Stimulated activated CD8-positive, alpha-beta memory T cell treated with anti-CD3 and anti-CD28 coated beads, Interleukin-4, amount 100 ng/mL, for 1 hour (primary cell): ENCODE data around the gene RASD1.

ENCODE experiments used
- DNase-seq, 2 donors: peaks; one replicate each; pipeline ENCODE4 v3.0.0-alpha.2; 2020; ENCODE audit warnings: low read depth in 2 of 2, low spot score in 1 of 2

The RASD1 gene

DNA sequence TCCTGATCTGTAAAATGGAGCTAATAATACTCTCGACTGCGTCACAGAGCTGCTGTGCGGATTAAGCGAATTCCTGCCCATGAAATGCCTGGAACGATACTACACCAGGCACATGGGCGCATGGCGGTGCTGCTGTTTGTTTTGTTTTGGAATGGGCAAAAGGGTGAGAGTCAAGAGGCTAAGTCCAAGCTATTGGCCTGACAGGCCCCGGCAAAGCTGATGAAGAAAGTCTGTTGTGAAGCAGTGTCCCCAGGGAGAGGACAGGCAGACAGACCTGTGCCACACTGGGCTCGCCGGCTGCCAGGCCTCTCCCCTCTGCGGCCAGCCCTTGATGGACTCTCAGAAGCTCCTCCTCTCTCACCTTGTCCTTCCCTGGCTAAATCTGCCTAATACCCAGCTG is 31.3 kb upstream of the RASD1 start:
- DNase-seq = no peak

DNA sequence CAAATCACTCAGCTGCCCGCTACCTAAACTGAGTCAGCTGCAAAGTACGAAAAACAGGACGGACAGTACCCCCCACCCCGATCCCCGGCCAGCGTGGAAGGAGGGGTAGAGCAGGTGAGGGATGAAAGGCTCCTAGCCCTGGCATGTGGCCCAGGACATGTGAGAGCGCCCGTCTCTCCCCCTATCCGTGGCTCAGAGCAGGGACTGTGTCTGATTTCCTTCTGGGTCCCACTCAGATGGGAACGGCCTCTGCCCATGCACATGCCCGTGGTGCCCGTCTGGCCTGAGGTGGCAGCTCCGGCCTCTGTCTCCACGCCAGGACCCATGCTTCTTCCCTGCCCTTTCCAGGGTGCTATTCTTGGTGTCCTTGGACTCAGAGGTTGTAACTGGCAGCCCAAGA is 30.2 kb upstream of the RASD1 start:
- no peak for DNase-seq

DNA sequence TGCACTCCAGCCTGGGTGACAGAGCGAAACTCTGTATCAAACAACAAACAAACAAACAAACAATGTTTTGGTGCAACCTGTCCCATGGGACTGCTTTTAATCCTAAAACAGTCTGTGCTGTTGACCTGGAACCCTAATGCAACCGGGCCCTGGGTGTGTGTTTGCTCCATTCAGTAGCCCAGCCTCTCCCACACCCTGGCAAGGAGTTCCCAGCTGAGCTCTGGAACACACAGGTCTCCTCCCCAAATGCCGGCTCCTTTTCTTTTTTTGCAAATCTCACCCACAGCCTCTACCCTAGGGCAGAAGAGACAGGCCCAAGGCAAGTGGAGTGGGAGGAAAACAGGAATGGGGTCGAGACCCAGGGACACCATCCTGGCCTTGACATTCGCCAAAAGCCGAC is 29.8 kb upstream of the RASD1 start:
- no peak for DNase-seq

DNA sequence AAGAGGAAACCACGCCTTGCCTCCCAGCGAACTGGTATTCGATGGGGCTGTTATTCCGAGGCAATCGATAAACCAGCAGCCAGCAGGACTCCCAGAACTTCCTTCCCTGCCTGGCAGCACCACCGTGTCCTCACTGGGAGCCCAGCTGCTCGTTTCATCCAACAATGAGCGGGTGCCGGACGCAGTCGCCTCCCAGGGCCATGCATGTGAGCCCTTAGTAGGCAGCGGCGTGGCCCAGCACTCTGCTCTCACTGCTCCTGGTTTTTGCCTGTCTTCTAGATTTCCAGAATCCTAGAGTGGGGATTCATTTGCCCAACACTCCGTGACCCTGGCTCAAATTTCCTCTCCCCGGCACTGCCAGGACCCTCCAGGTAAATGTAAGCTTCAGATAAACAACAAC is 29.1 kb upstream of the RASD1 start:
- DNase-seq = no peak

DNA sequence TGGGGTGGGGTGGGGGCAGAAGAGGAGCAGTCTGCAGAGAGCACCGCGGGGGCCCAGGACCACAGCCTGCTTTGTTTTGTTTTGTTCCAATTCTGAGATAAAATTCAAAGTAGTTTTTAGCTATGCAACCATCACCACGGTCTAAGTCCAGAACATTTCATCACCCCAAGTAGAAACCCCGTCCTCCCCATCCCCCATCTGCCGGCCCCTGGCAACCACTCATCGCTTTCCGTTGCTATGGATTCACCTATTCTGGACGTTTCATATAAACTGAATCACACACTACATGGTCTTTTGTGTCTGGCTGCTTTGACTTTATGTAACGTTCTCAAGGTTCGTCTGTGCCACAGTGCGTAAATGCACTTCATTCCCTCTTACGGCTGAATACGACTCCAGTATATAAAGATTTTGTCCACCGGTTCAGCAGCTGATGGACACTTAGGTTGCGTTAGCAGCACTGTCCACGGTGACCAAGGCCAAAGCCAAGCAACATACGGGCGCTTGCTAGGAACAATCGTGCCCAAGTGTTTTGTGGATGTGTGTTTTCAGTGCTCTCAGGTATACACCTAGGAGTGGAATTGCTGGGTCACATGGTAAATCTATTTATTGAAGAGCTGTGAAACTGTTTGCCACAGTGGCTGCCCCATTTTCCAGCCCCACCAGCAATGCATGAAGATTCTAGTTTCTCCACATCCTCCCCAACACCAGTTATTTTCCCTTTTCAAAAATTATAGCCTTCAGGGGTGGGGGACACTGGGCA is 27.7 kb upstream of the RASD1 start:
- no peak for DNase-seq

DNA sequence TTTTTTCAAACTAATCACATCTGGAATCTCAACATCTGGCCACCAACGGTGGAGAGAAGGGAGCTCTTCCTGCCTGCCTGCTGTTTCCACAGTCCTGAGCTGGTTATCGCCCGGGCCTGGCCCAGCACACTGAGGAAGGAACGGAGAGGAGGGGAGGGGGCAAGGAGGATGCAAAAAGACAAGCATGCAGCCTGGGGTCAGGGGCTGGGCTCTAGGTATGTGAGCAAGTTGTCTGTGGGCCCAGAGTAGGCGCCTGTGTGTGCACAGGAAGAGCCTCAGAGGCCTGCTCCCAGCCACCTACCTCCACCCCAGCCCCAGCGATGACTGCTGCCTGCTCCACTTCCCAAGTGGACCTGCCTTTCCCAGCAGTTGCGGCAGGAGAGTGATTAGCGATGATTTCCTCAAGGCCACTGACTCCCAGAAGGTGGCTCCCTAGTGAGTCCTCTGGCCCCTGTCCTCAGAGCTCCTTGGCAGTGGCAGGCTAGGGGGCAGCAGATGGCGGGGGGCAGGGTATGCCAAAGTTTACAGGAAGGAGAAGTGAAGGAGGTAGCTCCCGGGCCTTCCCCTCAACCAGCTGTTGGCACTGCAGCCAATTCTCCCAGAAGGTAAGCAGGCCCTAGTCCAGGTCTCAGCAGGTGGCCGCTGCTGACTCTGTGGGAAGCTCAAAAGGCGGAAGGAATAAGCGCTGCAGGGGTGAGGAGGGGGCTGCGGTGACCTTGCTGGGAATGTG is 27.0 kb upstream of the RASD1 start:
- no peak for DNase-seq

DNA sequence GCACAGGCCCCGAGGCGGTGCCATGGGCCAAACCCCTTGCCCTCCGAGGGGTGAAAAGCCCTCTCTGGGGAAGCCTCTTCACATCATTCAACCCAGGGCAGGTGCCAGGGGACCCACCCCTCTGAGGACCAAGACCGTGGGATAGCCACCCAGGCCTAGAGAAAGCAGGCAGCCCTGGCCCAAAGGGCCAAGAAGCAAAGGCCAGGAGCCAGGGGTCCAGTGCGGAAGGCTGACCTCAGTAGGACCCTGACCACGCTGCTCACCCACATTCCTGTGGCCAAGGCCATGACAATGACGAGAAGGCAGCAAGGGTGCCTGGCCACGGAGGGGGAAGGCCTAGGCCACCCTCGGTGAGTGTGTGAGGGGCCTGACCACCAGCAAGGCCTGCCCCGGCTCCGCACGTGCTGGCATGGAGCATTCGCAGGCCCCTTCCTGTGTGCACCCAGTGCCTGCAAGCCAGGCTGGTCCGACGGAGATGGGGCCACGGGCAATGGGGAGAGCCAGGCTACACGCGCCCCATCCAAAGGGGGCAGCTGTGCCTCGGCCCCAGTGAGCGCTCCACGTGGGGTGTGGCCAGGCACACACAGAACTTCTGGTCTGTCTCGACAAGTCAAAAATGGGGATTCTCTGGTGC is 24.5 kb upstream of the RASD1 start:
- no peak for DNase-seq

DNA sequence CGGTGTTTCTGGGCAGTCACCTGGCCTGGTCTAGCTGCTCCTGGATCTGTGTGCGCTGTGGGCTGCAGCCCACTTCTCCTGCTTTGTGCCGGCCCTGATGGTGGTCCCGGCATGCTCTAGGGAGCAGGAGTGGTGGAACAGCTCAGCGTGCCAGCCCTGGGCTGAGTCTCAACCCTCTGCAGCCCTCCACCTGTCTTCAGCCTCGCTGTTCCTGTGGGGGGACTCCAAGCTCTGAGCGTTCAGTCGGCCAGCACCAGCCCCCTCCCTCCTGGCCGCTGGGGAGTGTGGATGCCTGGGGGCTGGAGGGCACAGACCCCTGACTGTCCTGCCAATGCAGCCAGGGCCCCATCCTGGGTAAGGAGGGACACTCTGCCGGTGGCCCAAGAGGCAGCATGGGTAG is 23.7 kb upstream of the RASD1 start:
- DNase-seq = no peak

DNA sequence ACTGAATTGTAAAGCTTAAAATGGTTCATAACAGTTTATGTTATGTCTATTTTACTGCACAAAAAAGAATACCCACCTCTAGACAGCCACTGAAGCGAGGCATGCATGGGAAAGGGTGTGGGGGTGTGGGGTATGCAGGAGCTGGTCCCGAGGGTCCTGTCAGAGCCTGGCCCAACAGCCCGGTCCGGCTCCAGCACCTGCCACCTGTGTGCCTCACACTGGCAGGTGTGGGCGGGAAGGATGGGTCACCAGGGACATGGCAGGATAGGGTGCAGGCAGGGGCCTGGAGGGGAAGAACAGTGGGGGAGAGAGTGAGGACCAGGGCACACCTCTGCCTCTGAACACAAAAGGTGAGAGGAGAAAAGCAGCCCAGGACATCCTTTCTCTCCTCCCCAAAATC is 22.8 kb upstream of the RASD1 start:
- no peak for DNase-seq

DNA sequence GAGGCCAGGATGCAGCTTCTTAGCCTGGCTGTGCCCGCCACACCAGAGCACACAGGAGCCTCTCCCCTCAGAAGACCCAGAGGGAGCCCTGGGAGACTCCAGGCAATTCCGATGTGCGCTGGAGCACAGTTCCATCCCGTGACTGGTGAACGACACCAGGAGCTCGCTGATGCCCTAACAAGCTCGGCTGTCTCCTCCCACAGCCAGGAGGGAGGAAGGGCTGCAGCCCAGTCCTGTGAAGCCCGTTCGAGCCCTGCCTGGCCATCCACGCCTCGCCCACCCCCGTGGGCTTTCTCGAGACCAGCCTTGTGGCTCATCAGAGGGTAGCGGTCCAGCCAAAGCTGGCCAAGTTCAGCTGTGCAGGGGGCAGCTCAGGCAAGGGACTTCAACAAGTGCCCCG is 21.8 kb upstream of the RASD1 start:
- DNase-seq = no peak

DNA sequence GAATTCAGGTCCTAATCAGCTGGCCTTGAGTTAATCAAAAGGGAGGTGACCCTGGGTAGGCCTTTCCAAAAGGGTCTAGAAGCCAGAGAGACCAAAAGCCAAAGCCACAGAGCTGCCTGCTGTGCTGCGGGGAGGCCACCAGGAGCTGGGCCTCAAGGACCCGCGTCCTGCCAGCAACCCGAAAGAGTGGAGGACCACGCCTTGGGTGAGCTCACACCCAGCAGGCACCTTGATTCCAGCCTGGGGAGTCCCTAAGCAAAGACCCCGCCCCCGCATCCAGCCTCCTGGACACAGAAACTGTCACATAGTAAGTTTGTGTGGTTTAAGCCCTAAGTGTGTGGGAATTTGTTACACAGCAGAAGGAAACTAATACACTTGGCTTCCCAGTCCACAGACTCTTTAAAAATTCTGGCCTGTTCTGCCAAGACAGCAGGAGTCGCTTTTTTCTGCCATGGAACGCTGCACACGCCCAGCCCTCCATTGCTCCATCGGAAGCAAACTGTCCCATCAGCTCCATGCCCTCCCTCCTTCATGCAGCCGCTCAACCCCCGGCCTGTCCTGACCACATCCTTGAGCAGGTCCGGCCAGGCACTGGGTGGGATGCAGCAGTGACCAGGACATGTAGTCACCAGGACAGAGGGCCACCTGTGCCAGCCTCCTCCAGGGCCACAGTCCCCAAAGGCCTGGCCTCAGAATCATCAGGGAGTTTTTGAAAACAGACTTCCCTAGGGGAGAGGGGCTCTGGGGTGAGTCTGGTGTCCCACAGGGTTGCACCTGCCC is 20.9 kb upstream of the RASD1 start:
- DNase-seq = no peak

DNA sequence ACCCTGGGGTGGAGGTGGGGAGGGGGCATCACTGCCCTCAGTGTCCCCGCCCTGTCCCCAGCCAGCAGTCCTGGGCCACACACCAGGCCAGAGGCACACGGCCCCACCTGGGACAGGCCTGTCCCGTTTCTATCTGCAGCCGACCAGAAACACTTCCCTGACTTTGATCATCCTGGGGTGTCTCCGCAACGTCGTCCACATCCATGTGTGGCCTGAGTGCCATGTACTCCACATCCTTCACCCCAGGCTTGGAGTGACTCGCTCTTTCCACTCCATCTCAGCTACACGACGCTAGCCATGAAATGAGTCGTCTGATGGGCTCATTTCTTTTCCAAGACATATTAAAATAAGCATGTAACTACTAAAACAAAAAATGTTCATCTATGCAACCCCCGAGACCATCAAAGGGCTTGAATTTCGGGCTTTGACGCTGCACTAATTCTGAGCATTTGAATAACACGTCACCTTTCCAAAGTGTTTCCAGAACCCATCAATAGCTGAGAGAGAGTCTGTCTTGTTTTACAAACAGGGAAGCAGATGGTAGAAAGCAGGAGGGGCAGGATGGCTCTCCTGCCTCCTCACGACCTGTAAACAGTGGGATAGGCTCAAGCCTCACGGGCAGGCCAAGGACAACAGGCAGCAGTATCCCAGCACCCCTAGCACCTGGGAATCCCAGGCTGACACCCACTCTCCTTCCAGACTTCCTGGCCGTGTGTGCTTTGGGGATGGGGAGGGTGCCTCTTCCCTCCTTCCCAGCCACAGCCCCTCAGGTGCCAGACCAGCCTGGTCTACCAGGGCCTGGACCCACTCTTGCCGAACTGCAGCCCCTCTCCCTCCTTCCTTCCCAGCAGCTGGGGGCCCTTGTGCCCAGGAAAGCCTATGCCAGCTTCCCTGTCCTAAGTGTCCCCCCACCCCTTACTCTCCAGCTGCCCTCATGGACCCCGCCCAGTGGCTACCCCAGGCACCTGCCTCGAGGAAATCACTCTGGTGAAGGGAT is 20.0 kb upstream of the RASD1 start:
- no peak for DNase-seq

DNA sequence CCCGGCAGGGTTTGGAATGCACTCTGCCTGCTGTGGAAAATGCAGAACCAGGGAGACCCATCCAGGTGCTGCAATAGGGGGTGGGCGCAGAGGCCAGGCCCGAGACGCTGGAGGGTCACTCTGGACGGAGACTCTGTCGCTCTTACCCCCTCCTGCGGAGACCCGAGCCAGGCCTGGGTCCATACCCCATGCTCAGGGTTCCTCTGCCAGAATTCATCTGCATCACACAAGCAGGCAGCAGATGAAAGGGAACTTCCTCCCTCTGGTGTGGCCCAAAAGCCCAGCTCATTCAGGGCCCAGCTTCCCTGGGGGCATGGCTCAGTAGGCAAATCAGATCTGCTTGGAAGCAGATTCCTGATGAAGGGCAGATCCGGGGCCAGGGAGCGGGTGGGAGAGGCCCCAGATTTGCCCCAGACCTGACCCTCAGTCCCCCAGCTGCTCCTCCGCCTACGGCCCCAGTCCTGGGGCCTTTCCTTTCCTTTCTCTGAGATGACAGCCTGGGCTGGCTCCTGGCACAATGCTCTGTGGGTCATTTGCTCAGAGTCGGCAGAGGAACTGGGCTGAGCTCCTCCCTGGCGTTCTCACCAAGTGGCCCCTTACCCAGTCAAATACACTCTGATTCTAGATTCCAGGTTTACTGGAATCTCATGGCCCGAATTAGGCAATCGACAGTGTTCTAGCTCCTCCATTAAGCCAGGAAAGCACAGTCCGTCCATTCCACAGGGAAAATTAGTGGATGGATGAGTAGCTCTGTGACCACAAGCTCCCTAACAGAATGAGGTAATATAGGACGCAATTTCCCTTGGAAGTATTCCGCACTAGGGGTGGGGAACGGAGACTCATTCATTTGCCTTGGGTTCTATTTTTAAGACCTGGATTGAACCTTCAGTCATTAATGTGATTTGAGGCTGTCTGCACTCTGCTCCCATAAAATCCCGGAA is 19.1 kb upstream of the RASD1 start:
- no peak for DNase-seq

DNA sequence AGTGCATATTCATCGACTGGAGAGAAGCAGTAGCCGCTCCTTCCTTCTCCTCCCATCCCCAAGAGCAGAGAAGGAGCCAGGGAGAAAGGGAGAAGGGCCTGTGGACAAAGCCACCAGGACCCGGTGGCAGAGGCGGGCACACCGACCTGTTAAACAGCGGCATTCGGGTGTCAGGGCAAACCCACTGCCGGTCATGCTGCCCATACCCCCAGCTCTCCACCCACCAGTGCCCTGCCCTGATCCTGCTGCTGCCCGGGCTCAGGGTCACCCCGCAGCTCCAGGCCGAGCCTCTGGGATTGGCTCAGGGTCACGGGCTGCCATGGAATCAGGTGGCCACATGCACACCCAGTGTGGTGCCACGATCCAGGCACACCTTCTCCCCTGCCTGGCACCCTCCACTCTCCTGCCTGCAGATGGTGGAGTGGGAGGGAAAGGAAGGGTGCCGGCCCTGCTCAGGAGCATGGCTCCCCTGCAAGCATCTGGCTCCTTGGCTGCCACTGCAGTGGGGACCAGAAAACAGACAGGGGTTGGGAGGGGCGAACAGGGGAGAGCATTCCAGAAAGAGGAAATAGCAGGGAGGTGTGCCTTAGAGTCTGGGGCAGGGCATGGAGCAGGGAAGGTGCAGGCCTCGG is 18.3 kb upstream of the RASD1 start:
- DNase-seq = no peak

DNA sequence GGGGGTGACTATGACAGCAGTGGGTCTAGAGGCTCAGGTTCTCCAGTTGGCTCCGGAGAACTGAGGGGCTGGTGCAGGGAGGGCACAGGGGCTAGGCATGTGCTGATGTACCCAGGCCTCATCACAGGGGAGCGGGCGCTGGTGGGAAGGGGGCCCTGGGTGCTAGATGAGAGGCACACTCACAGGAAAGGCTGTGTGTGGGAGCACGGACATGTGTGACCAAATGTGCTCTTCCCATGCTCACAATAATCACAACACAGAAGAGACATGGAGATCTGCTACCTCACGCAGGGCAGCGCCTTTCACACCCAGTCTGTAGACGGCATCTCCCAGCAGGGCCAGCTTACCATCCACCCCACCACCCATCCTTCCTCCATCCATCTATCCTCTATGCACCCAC is 17.4 kb upstream of the RASD1 start:
- no peak for DNase-seq

DNA sequence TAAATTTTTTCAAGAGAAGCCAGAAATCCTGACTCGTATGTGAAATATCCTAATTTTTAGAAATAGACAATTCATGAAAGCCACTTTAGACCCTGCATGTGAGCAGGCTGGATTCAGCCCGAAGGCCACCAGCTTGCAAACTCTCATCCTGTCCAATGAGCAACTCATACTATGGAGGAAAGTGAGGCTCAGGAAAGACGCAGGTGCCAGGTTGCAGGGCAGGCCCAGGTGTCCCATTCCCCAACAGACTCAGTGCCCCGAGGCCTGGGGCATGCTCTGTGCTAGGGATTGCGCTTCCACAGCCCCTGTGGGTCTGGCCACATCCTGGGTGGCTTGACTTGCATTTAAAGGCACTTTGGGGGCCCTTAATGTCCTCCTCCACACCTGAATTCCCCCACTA is 16.7 kb upstream of the RASD1 start:
- DNase-seq = no peak

DNA sequence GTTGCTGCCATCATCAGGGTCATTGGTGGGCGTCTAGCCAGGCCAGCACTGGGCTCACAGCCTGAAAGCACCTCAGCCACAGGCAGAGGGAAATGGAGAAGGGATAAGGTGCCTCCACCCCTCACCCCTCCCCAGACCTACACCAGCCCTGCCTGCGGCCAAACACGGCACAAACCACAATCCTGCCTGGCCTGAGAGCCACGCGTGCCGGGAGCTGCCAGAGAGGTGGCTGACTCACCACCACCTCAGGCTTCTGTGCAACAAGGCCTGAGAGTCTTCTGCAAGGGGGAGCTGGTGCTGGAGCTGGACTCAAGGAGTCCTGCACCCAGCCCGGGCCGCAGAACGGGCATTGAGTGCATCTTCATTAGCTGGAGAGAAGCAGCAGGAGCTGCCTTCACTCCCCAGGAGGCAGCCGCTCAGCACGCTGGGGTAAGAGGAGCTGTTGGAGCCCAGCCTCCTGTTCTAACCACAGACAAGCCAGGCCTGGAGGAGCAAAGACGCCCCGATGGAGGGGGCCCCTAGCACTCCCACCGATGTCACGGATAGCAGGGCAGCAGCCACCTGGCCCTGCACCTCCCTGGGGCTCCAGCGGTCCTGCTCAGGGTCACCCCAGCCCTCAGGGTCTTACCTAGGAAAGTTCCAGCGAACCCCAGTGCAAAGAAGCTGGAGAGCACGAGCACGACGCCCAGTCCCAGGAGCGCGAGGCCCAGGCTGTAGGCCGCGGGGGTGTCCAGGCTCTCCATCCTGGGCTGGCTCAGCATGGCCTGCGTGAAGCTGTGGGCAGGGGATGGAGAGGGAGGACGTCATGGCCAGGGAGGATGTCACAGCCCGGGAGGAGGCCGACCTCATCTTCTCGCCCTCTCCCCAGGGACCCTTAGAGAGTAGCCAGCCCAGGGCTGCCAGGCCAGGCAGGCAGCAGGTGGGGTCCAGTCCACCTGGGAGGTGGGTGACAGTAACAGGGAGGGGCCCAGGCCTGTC is 16.0 kb upstream of the RASD1 start:
- no peak for DNase-seq

DNA sequence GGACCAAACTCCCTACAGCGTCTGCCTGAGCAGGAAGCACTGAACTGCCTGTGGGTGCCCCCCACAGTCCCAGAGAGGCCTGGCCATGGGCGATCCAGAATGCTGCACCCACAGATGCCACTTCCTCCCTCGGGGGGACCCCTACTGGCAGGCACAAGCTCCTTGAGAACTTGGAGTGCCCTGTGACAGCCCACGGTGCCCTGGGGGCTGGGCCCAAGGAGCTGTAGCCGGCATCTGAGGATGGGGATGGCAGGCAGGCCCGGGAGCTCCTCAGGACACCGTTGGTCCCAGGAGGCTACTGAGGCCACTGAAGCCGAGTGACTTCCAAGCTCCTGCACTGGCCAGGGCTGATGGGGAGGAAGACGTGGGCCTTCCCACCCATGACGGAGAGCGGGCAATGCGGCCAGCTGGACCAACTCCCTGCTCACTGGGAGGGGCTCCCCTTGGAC is 15.1 kb upstream of the RASD1 start:
- DNase-seq = no peak
